Mammary epithelial cell (primary cell): ENCODE measurements around the gene DDX1.

Source experiments
- CTCF ChIP-seq, 2 donors: IDR thresholded peaks in 1 of 2; conservative IDR thresholded peaks in 1 of 2; 2 replicates each; pipeline ENCODE4 v1.5.1; 2011 to 2012; ENCODE audit warnings: inconsistent platforms in 2 of 2, low read length in 2 of 2, mild to moderate bottlenecking in 2 of 2, control low read depth in 1 of 2, low read depth in 1 of 2; ENCODE audit not compliant: insufficient read depth in 1 of 2; ENCODE audit errors: extremely low read depth in 1 of 2
- EZH2 ChIP-seq: IDR thresholded peaks from 2 replicates; pipeline ENCODE4 v1.6.1; 2012; ENCODE audit warnings: low read length, inconsistent platforms, borderline replicate concordance

GRCh38 chr2:15603948-15604347 lies 12.3 kb downstream of the DDX1 start:
- TF ChIP-seq CTCF (conservative IDR thresholded peaks at IDR 0.05 in 1 of 2, IDR thresholded peaks at IDR 0.05 in 1 of 2; ENCODE audit: extremely low read depth in 1 of 2, insufficient read depth in 1 of 2, low read depth in 1 of 2, low read length in 2 of 2) (no peak), EZH2 (no peak)
